Measurements from ENCODE around the gene ELMO2.

ELMO2 gene

GRCh38 chr20:46332373-46333160, 73.8 kb downstream of the ELMO2 start:
- DNase-seq (ENCODE audit: low read depth), result no peak

- no peak for DNase-seq (ENCODE audit: low read depth)
Measured at GRCh38 chr20:46331611-46332361, 74.6 kb downstream of the ELMO2 start.

GRCh38 chr20:46330831-46331371, 75.5 kb downstream of the ELMO2 start:
- DNase-seq (ENCODE audit: low read depth), result no peak

GRCh38 chr20:46330072-46330763, 76.2 kb downstream of the ELMO2 start:
- no peak for DNase-seq (ENCODE audit: low read depth)

- no peak for DNase-seq (ENCODE audit: low read depth)
Measured at GRCh38 chr20:46328200-46328882, 78.1 kb downstream of the ELMO2 start.

GRCh38 chr20:46327557-46327956, 78.9 kb downstream of the ELMO2 start:
- no peak for DNase-seq (ENCODE audit: low read depth)

GRCh38 chr20:46325789-46326188, 80.6 kb downstream of the ELMO2 start:
- no peak for DNase-seq (ENCODE audit: low read depth)

GRCh38 chr20:46324960-46325703, 81.3 kb downstream of the ELMO2 start:
- DNase-seq (ENCODE audit: low read depth), result no peak

- DNase-seq (ENCODE audit: low read depth), result no peak
Measured at GRCh38 chr20:46324379-46324778, 82.0 kb downstream of the ELMO2 start.

- no peak for DNase-seq (ENCODE audit: low read depth)
Measured at GRCh38 chr20:46323557-46323956, 82.9 kb downstream of the ELMO2 start.

GRCh38 chr20:46322641-46323040, 83.8 kb downstream of the ELMO2 start:
- DNase-seq (ENCODE audit: low read depth), result no peak

GRCh38 chr20:46317685-46318177, 88.7 kb downstream of the ELMO2 start:
- no peak for DNase-seq (ENCODE audit: low read depth)

- no peak for DNase-seq (ENCODE audit: low read depth)
Measured at GRCh38 chr20:46316984-46317684, 89.3 kb downstream of the ELMO2 start.

Measured in stimulated activated CD8-positive, alpha-beta memory T cell treated with anti-CD3 and anti-CD28 coated beads, Interleukin-15, amount 100 ng/mL, for 1 hour (primary cell).